Astrocyte (in vitro differentiated cells and primary cell): Measurements from ENCODE around the gene FRMD3.

Source experiments
- CTCF ChIP-seq: IDR thresholded peaks from 2 replicates; pipeline ENCODE4 v1.5.1; 2011; ENCODE audit warnings: low read depth, mild to moderate bottlenecking, inconsistent platforms, low read length, moderate library complexity; ENCODE audit not compliant: insufficient read depth
- EZH2 ChIP-seq: IDR thresholded peaks from 2 replicates; pipeline ENCODE4 v1.6.1; 2012; ENCODE audit warnings: mild to moderate bottlenecking, low read length, inconsistent platforms; ENCODE audit not compliant: insufficient read depth

GRCh38 chr9:83379045-83379444 lies 159.2 kb downstream of the FRMD3 start:
- TF ChIP-seq EZH2 (no peak), CTCF (no peak)
